ENCODE measurements around the gene GPRC5C. TPM values are rescaled to one million over a fixed set of nuclear protein-coding genes. Genes with fewer than 3 reads are reported as not detected.

The GPRC5C gene
- total and polyA plus RNA-seq, 9 of the 15 experiments (the other 6 are each of a cell fraction or from before 2014, with no cell fraction given): 0.28 to 9.0 (median 4.1) TPM

GRCh38 chr17:74447628-74448159 lies 15.8 kb downstream of the GPRC5C start:
- no peak for FAIRE-seq
- H3K36me3 ChIP-seq (ENCODE audit: control insufficient read depth, insufficient read depth, low read length): no peaks in the 10 kb centered on the region
- no peak for ATAC-seq
- TF ChIP-seq NONO (IDR thresholded peaks at IDR 0.05; ENCODE audit: low read depth in 2 of 2, low read length in 1 of 2) (no peak), L3MBTL2 (IDR thresholded peaks at IDR 0.05) (no peak), SRSF1 (IDR thresholded peaks at IDR 0.05; ENCODE audit: low read depth, low read length) (no peak), ZNF79 (CRISPR knock-in tag; IDR thresholded peaks at IDR 0.05; ENCODE audit: low read depth) (no peak), PHF21A (IDR thresholded peaks at IDR 0.05; ENCODE audit: borderline replicate concordance, low read depth) (no peak), LEF1 (IDR thresholded peaks at IDR 0.05) (no peak), EWSR1 (IDR thresholded peaks at IDR 0.05; ENCODE audit: borderline replicate concordance, low read depth, partially characterized antibody) (no peak), TAF7 (tag; IDR thresholded peaks at IDR 0.05) (no peak), STAT5A (IDR thresholded peaks at IDR 0.05; ENCODE audit: borderline replicate concordance, low read length) (no peak), CUX1 (CRISPR knock-in tag; IDR thresholded peaks at IDR 0.05) (no peak)
- TF ChIP-seq, protein P1, sequence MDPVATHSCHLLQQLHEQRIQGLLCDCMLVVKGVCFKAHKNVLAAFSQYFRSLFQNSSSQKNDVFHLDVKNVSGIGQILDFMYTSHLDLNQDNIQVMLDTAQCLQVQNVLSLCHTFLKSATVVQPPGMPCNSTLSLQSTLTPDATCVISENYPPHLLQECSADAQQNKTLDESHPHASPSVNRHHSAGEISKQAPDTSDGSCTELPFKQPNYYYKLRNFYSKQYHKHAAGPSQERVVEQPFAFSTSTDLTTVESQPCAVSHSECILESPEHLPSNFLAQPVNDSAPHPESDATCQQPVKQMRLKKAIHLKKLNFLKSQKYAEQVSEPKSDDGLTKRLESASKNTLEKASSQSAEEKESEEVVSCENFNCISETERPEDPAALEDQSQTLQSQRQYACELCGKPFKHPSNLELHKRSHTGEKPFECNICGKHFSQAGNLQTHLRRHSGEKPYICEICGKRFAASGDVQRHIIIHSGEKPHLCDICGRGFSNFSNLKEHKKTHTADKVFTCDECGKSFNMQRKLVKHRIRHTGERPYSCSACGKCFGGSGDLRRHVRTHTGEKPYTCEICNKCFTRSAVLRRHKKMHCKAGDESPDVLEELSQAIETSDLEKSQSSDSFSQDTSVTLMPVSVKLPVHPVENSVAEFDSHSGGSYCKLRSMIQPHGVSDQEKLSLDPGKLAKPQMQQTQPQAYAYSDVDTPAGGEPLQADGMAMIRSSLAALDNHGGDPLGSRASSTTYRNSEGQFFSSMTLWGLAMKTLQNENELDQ (CRISPR knock-in tag; IDR thresholded peaks at IDR 0.05; ENCODE audit: borderline replicate concordance): no peak

More at GRCh38 chr17:74447628-74448159, 15.8 kb downstream of the GPRC5C start:
- H4K20me1 ChIP-seq (replicated peaks; ENCODE audit: control insufficient read depth, insufficient read depth, low read length): no peaks in the 10 kb centered on the region
- no peak overlapping the region for H3K27ac ChIP-seq (ENCODE audit: extremely low read depth, low read depth, low read length)
- H3K79me2 ChIP-seq (ENCODE audit: control insufficient read depth, insufficient read depth, low read length): no peaks in the 10 kb centered on the region
- H3K9me1 ChIP-seq (ENCODE audit: control insufficient read depth, insufficient read depth, low read length): no peaks in the 10 kb centered on the region
- intact Hi-C loops (cut with micrococcal nuclease) (no loop called here), in situ Hi-C loops (cut with MboI) (no loop called here)
- BruUV-seq (replicated peaks): no TSS peak
- ChIA-PET POLR2A (no interaction called here), CTCF (ENCODE audit: low intra/inter-chr PET ratio) (no interaction called here)
- peaks cover 7 to 20% of the 10 kb centered on the region in 2 experiments; a peak in 3 of 5 replicates for H3K4me1 ChIP-seq (replicated peaks in 1 of 2; ENCODE audit: control insufficient read depth in 2 of 2, insufficient read depth in 2 of 2, low read length in 2 of 2)
- no peaks in the 10 kb centered on the region for H3K9me3 ChIP-seq (replicated peaks; ENCODE audit: control insufficient read depth, insufficient read depth, low read depth, low read length)
- 31% methylated on average over 11 of the region's 11 CpGs for WGBS (ENCODE audit: insufficient coverage, low coverage, missing lambda C conversion rate)
- no peak overlapping the region for H3K9ac ChIP-seq (ENCODE audit: insufficient read depth in 1 of 2, low read depth in 2 of 2, low read length in 2 of 2)
- H3K4me2 ChIP-seq (ENCODE audit: insufficient read depth, low read length): no peak overlapping the region
- no peak overlapping the region for H2AFZ ChIP-seq (ENCODE audit: low read depth, low read length)
- no peak overlapping the region for H3K4me3 ChIP-seq
- DNase-seq (ENCODE audit: extremely low read depth in 1 of 4, low spot score in 3 of 4): no peak
- H3K27me3 ChIP-seq (ENCODE audit: control insufficient read depth in 2 of 2, insufficient read depth in 2 of 2, low read length in 2 of 2): peaks cover 14 to 50% of the 10 kb centered on the region in 2 experiments; a peak in 4 of 5 replicates
